ENCODE measurements around the gene CDC14A. TPM values are rescaled to one million over a fixed set of nuclear protein-coding genes. Genes with fewer than 3 reads are reported as not detected.

Gene CDC14A
- polyA plus RNA-seq, 1 donor from 2014 or later, result 2.7 TPM

GRCh38 chr1:100411019-100411418, 58.7 kb downstream of the CDC14A start:
- no peaks in the 10 kb centered on the region for H3K27me3 ChIP-seq (ENCODE audit: insufficient read depth, low read depth, low read length)
- H3K9me3 ChIP-seq (ENCODE audit: low read length), result no peaks in the 10 kb centered on the region
- no peak overlapping the region for H3K4me2 ChIP-seq (ENCODE audit: low read length)
- H3K9ac ChIP-seq (ENCODE audit: low read length), result no peak overlapping the region
- H3K79me2 ChIP-seq (replicated peaks; ENCODE audit: insufficient read depth, low read length), result no peaks in the 10 kb centered on the region
- H3K9me2 ChIP-seq (ENCODE audit: insufficient read depth, low read length), result no peaks in the 10 kb centered on the region
- TF ChIP-seq SMC3 (conservative IDR thresholded peaks at IDR 0.05; ENCODE audit: poor library complexity) (no peak), POLR2AphosphoS5 (IDR thresholded peaks at IDR 0.05) (no peak), MXI1 (conservative IDR thresholded peaks at IDR 0.05; ENCODE audit: poor library complexity, severe bottlenecking) (no peak), EP300 (conservative IDR thresholded peaks at IDR 0.05; ENCODE audit: poor library complexity, severe bottlenecking) (no peak), RAD21 (conservative IDR thresholded peaks at IDR 0.05) (no peak), EZH2 (IDR thresholded peaks at IDR 0.05; ENCODE audit: borderline replicate concordance, insufficient read depth, low read length, poor library complexity, severe bottlenecking) (no peak), TAF1 (IDR thresholded peaks at IDR 0.05; ENCODE audit: low read depth) (no peak), CTCF (IDR thresholded peaks at IDR 0.05; ENCODE audit: poor library complexity, severe bottlenecking) (no peak)
- TF ChIP-seq, protein P1, sequence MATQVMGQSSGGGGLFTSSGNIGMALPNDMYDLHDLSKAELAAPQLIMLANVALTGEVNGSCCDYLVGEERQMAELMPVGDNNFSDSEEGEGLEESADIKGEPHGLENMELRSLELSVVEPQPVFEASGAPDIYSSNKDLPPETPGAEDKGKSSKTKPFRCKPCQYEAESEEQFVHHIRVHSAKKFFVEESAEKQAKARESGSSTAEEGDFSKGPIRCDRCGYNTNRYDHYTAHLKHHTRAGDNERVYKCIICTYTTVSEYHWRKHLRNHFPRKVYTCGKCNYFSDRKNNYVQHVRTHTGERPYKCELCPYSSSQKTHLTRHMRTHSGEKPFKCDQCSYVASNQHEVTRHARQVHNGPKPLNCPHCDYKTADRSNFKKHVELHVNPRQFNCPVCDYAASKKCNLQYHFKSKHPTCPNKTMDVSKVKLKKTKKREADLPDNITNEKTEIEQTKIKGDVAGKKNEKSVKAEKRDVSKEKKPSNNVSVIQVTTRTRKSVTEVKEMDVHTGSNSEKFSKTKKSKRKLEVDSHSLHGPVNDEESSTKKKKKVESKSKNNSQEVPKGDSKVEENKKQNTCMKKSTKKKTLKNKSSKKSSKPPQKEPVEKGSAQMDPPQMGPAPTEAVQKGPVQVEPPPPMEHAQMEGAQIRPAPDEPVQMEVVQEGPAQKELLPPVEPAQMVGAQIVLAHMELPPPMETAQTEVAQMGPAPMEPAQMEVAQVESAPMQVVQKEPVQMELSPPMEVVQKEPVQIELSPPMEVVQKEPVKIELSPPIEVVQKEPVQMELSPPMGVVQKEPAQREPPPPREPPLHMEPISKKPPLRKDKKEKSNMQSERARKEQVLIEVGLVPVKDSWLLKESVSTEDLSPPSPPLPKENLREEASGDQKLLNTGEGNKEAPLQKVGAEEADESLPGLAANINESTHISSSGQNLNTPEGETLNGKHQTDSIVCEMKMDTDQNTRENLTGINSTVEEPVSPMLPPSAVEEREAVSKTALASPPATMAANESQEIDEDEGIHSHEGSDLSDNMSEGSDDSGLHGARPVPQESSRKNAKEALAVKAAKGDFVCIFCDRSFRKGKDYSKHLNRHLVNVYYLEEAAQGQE (IDR thresholded peaks at IDR 0.05; ENCODE audit: borderline replicate concordance), result no peak
- no peak overlapping the region for H3K4me3 ChIP-seq (ENCODE audit: low read length)
- H4K20me1 ChIP-seq (ENCODE audit: insufficient read depth), result no peaks in the 10 kb centered on the region
- no peak overlapping the region for H2AFZ ChIP-seq (ENCODE audit: low read depth, low read length)
- no peak overlapping the region for H3K27ac ChIP-seq (ENCODE audit: low read length)
- H3K36me3 ChIP-seq (ENCODE audit: insufficient read depth, low read length), result no peaks in the 10 kb centered on the region
- H3F3A ChIP-seq (ENCODE audit: insufficient read depth, low read length, poor library complexity, severe bottlenecking), result no peaks in the 10 kb centered on the region

DNA sequence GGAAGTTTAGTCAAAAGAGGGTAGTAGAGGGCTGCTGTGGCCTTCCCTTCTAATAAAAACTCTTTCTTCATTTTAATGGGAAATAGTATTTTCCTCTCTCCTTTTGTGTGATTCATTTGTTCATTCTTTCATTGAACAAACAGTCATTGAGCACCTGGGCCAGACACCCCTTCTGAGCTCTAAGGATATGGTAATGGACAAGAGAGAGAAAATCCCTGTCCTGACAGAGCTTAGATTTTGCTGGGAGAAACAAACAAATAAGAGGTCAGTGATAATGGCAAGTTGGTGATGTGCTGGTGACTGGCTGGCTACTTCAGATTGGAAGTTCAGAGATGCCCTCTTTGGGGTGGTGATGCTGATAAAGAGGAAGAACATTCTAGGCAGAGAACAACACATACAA, 59.3 kb downstream of the CDC14A start:
- H3K36me3 ChIP-seq (ENCODE audit: insufficient read depth, low read length), result no peaks in the 10 kb centered on the region
- H3K9ac ChIP-seq (ENCODE audit: low read length), result no peak overlapping the region
- no peak overlapping the region for H3K4me2 ChIP-seq (ENCODE audit: low read length)
- TF ChIP-seq EZH2 (IDR thresholded peaks at IDR 0.05; ENCODE audit: borderline replicate concordance, insufficient read depth, low read length, poor library complexity, severe bottlenecking), result no peak
- TF ChIP-seq RAD21 (conservative IDR thresholded peaks at IDR 0.05), result no peak
- no peak for TF ChIP-seq CTCF (IDR thresholded peaks at IDR 0.05; ENCODE audit: poor library complexity, severe bottlenecking)
- TF ChIP-seq, protein P1 (IDR thresholded peaks at IDR 0.05; ENCODE audit: borderline replicate concordance), result no peak
- no peak for TF ChIP-seq POLR2AphosphoS5 (IDR thresholded peaks at IDR 0.05)
- TF ChIP-seq MXI1 (conservative IDR thresholded peaks at IDR 0.05; ENCODE audit: poor library complexity, severe bottlenecking), result no peak
- TF ChIP-seq SMC3 (conservative IDR thresholded peaks at IDR 0.05; ENCODE audit: poor library complexity), result no peak
- TF ChIP-seq EP300 (conservative IDR thresholded peaks at IDR 0.05; ENCODE audit: poor library complexity, severe bottlenecking), result no peak
- TF ChIP-seq TAF1 (IDR thresholded peaks at IDR 0.05; ENCODE audit: low read depth), result no peak
- no peaks in the 10 kb centered on the region for H3K27me3 ChIP-seq (ENCODE audit: insufficient read depth, low read depth, low read length)
- H3K9me3 ChIP-seq (ENCODE audit: low read length), result no peaks in the 10 kb centered on the region
- no peaks in the 10 kb centered on the region for H3F3A ChIP-seq (ENCODE audit: insufficient read depth, low read length, poor library complexity, severe bottlenecking)
- H4K20me1 ChIP-seq (ENCODE audit: insufficient read depth), result no peaks in the 10 kb centered on the region
- H3K4me3 ChIP-seq (ENCODE audit: low read length), result no peak overlapping the region
- H2AFZ ChIP-seq (ENCODE audit: low read depth, low read length), result no peak overlapping the region
- no peaks in the 10 kb centered on the region for H3K79me2 ChIP-seq (replicated peaks; ENCODE audit: insufficient read depth, low read length)
- no peaks in the 10 kb centered on the region for H3K9me2 ChIP-seq (ENCODE audit: insufficient read depth, low read length)
- H3K27ac ChIP-seq (ENCODE audit: low read length), result no peak overlapping the region
